ENCODE results near the gene TTN. TPM values are rescaled to one million over a fixed set of nuclear protein-coding genes. Genes with fewer than 3 reads are reported as not detected.

Gene TTN
- total and polyA plus RNA-seq, 10 of the 15 experiments (the other 5 are each of a cell fraction or from before 2014, with no cell fraction given): 0.15 to 9.0 (median 1.8) TPM

GRCh38 chr2:178730049-178730448, 77.2 kb downstream of the TTN start:
- Histone ChIP-seq H3K27ac (ENCODE audit: control insufficient read depth, insufficient read depth) (no peak overlapping the region), H3K4me1 (ENCODE audit: control insufficient read depth, insufficient read depth, low read length) (no peaks in the 10 kb centered on the region), H3K79me2 (ENCODE audit: control insufficient read depth, insufficient read depth, low read length) (no peaks in the 10 kb centered on the region), H3K36me3 (ENCODE audit: control insufficient read depth in 2 of 2, insufficient read depth in 2 of 2, low read length in 1 of 2) (no peaks in the 10 kb centered on the region), H3K9me3 (replicated peaks; ENCODE audit: control insufficient read depth, insufficient read depth, low read length) (no peaks in the 10 kb centered on the region), H3K9ac (ENCODE audit: control insufficient read depth, insufficient read depth, low read length) (no peak overlapping the region), H4K20me1 (ENCODE audit: control insufficient read depth, insufficient read depth) (no peaks in the 10 kb centered on the region), H3K4me2 (ENCODE audit: control insufficient read depth, insufficient read depth) (no peak overlapping the region), H3K4me3 (no peak overlapping the region), H2AFZ (ENCODE audit: control insufficient read depth, low read depth, low read length) (no peak overlapping the region), H3K27me3 (replicated peaks in 1 of 2; ENCODE audit: control insufficient read depth in 2 of 2, insufficient read depth in 2 of 2, low read length in 1 of 2) (no peaks in the 10 kb centered on the region)
- ChIA-PET RAD21 (ENCODE audit: unreplicated experiment) (no interaction called here), CTCF (interaction anchor here (1.9 kb wide), 1 partner anchor 29 kb away, joined by 7 read pairs; no protein-coding TSS in a partner anchor), POLR2A (interaction anchor here (1.6 kb wide), 1 partner anchor 17 kb away, joined by 3 read pairs; no protein-coding TSS in a partner anchor), SMC1A (ENCODE audit: uncharacterized antibody, unreplicated experiment) (interaction anchor here (1.0 kb wide), 1 partner anchor 21 kb away, joined by 3 read pairs; no protein-coding TSS in a partner anchor)
- no peak for TF ChIP-seq ZNF24 (IDR thresholded peaks at IDR 0.05)
- TF ChIP-seq BMI1 (IDR thresholded peaks at IDR 0.05; ENCODE audit: borderline replicate concordance): no peak
- TF ChIP-seq NFXL1 (IDR thresholded peaks at IDR 0.05; ENCODE audit: borderline replicate concordance): no peak
- TF ChIP-seq, protein P1, sequence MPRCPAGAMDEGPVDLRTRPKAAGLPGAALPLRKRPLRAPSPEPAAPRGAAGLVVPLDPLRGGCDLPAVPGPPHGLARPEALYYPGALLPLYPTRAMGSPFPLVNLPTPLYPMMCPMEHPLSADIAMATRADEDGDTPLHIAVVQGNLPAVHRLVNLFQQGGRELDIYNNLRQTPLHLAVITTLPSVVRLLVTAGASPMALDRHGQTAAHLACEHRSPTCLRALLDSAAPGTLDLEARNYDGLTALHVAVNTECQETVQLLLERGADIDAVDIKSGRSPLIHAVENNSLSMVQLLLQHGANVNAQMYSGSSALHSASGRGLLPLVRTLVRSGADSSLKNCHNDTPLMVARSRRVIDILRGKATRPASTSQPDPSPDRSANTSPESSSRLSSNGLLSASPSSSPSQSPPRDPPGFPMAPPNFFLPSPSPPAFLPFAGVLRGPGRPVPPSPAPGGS (IDR thresholded peaks at IDR 0.05; ENCODE audit: borderline replicate concordance, insufficient read depth, low read depth, low read length, poor library complexity, severe bottlenecking): no peak
- TF ChIP-seq POLR2A (IDR thresholded peaks at IDR 0.05; ENCODE audit: low read depth, low read length): no peak
- TF ChIP-seq CBFB (IDR thresholded peaks at IDR 0.05; ENCODE audit: low read depth): no peak
- TF ChIP-seq SKIL (IDR thresholded peaks at IDR 0.05; ENCODE audit: low read depth, poor library complexity, severe bottlenecking): no peak
- no peak for TF ChIP-seq MTA2 (IDR thresholded peaks at IDR 0.05; ENCODE audit: low read depth)
- no peak for TF ChIP-seq CHD2 (IDR thresholded peaks at IDR 0.05; ENCODE audit: borderline replicate concordance, low read depth, low read length)
- 59% methylated on average over 2 of the region's 2 CpGs for WGBS (ENCODE audit: insufficient coverage, insufficient replicate concordance, low lambda C conversion rate, missing lambda C conversion rate)
- no peak for DNase-seq (ENCODE audit: low read depth, low spot score)
- ATAC-seq: no peak
- intact Hi-C loops (cut with micrococcal nuclease; ENCODE audit: unreplicated experiment): no loop called here
- no peak for FAIRE-seq
- in situ Hi-C loops (cut with MboI): no loop called here
- BruUV-seq (replicated peaks): no TSS peak

Measured in GM12878 (cell line).